NCI-H2029 (cell line): ENCODE measurements around the gene NSUN2.

Experiments
- DNase-seq: peaks from one replicate; lab custom pipeline; 2025; lab: John Stamatoyannopoulos, UW

The NSUN2 gene

DNA sequence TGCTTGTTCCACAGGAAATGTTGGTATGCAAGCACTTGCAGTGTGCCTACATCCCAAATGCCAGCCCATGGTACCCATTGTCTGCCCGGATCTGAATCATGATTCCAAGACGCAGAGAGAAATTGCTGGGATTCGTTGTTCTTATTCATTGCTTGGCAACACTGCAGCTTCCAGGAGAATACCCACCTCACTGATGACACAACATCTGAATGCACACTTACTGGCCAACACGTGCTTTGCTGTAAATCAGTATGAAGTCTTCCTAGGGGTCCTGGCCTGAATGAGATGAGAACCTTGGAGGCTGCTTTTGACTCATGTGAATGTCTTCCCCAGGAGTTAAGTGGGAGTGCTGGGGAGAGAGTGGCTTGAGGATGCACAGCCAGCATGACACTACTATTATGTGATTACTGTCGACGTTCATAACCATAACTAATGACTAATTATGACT is 12.0 kb upstream of the NSUN2 start:
- DNase-seq, result no peak

DNA sequence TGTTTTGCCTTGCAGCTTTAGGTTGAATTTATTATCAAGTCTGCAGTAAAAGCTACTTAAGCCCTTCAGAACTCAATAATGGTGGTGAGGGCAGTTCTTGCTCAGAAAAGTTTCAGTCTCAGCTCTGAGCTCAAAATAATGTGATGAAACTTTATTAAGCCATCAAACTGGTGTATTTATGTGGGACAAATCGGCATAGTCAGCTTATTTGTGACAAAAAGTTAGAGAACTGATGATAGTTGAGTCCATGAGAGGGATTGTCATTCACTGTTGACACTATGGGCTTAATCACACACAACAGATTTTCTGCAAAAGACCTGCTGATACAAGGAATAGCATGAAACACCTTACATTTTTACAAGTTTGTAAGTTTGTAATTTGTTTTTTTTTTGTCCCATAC is 9.8 kb upstream of the NSUN2 start:
- DNase-seq, result no peak

DNA sequence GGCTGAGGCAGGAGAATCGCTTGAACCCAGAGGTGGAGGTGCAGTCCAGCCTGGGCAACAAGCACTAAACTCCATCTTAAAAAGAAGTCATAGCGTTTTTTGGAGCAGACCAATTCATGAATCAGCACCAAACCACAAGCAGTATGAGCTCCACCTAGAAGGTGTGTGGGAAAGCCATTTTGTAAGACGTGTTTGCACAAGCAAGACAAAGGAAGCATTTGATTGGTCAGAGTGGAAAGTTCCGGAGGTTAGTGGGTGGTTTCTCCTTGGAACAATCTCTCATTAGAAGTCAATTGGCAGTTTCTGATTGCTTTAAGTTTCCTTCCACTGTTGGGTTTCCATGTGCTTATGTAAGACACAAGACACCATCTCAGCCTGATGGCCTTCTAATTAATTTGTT is 5.4 kb upstream of the NSUN2 start:
- DNase-seq, result no peak

DNA sequence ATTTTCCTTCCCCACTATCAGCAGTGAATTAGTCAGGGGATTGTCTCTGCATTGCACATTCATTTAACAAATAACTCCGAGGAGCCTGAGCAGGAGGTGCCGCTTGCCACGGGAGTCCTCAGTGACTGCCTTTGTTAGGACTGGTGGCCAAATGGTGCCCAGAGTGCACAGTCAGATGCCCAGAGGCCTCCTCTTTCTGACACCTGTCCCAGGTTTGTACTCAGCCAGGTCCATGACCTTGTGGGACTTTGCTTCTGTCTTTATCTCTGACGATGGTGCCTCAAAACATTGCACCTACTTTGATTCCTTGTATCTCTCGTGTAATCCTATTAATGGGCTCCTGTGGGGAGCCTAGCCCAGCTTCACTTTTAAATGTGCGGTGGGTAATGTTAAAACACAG is 4.7 kb upstream of the NSUN2 start:
- DNase-seq, result no peak

DNA sequence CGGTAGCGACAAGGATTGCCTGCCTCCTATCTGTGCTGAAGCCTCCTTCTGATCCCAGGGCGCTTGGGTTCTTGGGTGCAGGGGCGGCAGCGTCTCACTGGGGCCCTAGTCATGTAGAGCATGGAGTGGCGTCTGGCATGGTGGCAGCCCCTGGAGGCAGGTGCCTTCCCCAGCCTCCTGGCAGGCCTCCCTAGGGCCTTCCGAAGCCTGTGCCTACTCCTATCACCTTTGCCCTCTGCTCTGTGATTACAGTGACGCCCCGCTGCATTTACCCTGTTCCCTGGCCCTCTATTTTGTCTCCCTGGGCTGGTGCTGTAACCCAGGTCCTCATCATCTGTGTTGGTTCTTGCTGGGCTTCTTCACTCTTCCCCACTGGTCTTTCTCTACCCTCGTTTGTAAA is 4.2 kb upstream of the NSUN2 start:
- DNase-seq, result no peak

DNA sequence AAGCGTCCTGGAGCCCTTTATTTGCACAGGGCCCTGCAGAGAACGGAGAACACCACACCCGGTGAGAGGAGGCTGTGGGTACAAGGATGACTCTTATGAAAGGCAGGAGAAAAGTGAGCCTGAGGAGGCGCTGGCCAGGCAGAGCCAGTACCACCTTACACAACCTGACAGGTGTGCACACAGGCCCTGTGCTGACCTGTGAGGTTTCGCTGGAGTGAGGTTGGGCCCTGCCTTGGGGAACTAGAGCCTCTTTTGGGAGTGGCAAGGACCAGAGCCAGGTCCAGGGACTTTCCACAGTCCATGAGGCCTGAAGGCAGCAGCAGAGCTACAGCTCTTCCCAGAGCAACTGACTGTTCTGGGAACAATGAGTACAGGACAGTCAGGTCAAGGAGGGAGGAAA is 3.4 kb upstream of the NSUN2 start:
- DNase-seq, result peak; percentile 37

DNA sequence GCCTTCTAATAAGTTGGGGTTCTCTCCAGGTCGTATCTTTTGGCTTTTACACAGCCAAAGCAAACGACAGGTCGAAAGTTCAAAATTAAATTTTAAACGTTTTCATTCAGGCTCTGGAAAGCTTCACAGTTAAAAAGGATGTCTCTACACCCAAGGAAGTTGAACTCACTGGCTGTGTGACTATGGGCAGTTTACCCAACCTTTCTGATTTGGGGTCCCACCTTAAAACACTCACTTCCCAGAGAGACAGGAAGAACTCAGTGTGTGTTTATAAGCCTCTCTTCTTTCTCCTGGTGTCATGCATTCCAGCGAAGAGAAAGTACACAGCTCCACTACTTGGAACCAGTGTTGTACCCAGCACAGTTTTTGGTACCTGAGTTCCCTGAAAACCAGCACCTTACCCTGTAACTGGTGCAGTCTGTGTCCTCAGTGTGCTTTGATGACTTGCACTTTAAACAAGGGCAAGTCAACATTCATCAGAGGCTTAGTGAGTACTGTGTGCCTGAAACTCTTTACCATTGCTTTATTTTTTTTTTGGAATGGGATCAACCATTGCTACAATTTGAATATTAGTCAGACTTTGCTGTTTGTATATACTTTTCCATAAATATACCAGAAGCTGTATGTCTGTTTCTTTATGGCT is 2.1 kb upstream of the NSUN2 start:
- DNase-seq, result no peak

DNA sequence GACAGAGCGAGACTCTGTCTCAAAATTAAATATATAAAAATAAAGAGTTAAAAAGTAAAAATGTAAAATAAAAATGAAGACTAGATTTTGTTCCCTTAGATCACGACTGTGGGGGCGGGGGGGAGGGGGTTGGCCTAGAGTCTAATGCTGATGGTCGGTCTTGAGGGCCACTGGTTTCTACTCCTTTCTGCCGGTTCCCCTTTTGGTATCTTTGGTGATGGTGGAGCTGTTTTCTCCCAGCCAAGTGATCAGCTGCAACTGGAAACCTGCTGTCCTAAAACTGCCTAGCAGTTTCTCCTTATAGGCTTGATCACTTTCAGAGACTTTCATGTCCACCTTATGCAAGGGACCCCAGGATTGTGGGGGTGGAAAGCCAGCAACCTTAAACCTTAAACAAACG is 1.5 kb upstream of the NSUN2 start:
- no peak for DNase-seq

DNA sequence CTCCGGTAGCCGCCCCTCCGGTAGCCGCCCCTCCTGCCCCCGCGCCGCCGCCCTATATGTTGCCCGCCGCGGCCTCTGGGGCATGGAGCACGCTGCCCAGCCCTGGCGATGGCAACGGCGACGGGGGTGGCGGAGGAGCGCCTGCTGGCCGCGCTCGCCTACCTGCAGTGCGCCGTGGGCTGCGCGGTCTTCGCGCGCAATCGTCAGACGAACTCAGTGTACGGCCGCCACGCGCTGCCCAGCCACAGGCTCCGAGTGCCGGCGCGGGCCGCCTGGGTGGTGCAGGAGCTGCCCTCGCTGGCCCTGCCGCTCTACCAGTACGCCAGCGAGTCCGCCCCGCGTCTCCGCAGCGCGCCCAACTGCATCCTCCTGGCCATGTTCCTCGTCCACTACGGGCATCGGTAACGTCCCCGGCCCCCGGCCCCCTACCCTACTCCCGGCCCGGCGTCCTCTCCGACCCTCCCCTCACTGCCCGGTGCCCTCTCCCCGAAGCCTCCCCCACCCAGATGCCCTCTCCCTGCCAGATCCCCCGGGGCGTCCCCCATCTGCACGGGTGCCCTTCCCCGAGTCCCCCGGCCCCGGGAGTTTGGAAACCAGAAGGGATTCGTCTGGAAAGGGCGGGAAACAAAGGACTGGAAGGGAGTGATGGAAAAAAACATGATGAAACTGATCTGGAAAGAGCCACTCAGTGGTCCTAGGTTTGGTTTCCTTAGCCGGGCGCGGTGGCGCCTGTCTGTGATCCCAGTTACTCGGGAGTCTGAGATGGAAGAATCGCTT is 813 bp upstream of the NSUN2 start:
- peak; percentile 35 for DNase-seq

DNA sequence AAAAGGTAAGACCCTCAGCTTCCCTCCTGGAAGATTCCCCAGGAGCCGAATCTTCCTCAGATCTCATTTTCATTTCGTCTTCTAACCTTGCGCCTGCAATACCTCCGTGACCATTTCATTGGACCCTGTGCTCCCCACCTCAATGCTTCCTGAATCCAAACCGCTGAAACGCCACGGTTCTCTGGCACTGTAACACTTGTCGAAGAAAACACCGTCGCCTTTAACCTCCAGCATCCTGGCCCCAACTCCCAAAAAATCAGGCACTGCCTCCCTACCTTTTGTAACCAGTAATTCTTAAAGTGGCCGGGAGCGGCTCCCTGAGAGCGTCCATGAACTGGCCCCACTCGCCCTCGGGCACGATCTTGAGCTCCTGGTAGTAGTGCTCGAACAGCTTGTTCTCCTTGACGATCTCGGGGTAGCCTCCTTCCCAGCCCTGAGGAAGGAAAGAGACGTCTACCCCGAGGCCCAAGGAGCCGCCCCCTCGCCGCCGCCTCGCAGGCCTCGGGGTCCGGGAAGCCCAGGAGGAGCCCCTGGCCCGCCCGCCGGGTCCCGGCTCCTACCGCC is 438 bp downstream of the NSUN2 start:
- no peak for DNase-seq

DNA sequence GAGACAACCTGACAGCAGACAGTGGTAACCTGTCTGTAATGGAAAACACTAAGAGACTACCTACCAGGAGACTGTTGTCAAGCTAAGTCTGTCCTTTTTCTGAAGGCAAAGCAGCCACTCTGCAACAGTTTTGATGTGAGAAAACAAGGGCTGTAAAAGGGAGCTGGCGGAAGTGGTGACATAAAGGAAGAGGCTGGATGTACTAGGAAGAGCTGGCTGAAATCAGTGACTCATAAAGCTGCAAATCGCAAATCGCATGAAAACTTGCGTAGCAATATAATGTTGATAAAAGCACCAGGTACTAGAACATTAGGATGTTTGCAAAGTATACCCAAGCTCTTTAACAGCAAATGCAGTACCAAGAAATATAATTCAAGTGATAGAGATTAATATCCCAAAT is 1.4 kb downstream of the NSUN2 start:
- DNase-seq, result no peak

DNA sequence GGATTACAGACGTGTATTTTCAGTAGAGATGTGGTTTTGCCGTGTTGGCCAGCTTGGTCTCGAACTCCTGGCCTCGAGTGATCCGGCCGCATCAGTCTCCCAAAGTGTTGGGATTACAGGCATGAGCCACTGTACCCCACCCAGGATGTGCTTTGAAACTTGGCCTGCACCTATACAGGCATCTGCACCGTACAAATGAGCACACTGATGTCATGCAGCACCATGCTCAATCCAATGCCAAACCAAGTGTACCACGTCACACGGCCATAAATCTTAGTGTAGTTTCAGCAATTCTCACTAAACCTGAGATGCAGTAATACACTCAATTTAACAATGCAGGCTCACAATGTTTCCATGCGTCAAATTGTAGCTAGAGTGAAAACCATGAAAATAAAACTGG is 6.3 kb downstream of the NSUN2 start:
- DNase-seq, result no peak

DNA sequence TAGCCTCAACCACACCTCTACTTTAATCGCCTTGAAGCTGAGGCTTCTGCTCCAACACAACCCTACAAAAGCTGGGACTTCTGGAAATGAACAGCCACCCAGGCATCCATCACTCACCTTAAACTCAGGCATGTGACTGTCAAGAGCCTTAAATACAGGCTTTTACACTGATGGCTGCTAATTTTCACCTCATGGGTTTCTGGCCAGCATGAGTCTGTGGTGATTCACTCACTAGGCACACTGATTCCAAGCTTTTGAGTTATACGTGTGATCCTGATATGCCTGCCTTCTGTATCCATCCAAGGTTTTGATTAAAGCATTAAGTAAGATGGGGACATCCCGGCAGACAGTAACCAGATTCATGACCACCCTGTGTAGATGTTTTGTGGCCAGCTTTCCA is 8.9 kb downstream of the NSUN2 start:
- DNase-seq, result no peak

DNA sequence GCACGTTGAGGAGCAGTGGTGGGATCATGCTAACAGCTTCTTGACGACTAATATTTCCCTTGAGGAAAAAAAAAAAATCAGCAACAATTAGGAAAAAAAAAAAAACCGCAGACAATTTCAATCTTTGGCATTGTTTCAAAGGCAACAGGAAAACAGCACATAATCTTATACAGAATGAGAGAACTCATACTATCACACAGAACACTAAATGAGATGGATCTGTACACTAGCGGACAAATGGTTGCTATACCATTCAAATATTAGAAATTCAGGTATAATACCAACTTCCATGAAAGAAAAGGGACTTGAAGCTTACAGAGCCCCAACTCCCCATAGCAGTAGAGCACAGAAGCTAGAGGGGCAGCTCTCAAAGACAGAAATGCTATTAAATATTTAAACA is 9.6 kb downstream of the NSUN2 start:
- no peak for DNase-seq

DNA sequence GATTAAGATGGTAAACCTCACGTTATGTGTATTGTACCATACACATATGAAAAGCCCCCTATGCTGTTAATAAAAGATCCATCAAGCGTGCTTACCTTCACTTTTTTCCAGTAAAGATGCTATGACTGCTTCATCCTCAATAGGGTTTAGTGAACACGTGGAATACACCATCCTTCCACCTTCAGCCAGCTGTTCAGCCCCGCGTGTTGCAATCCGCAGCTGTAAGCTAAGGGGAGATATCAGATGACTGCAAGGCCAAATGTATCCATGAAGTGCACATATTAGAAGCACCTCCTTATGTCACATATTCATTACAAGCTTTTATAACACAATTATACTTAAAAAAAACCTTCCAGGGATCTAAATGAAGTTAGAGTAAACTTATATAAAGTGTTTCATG is 16.2 kb downstream of the NSUN2 start:
- DNase-seq, result no peak

DNA sequence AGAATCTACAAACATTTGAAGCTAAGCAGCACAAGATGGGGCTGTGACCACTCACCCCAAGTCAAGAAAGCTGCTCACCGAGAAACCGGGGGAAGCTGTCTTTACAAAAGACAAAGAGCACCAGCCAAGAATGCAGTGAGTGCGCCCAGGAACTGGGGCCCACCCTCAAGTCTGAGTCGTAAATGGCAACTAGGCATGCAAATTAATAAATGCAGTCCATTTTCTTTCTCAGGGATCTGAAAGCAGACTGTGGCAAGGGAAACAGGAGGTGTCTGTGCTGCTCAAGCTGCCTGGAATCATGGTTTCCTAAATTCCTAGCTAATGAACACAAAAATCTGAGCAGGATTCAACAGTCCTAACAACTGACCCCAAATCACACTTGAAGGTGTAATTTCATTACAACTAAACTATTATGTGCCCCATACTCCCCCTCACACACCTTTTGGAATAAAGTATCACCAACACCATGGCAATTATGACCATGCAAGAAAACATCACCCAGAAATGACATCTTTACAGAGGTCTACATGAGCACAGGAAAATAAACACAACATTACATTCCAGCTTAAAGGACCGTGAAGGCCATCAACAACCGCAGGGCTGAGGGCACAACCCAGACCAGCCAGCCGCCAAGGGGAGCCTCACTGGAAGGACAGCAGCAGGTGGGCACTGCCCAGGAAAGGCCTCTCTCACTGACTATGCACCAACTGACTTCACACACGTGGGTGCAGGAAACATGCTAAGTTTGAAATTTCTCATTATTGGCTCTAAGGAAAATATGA is 17.6 kb downstream of the NSUN2 start:
- no peak for DNase-seq

DNA sequence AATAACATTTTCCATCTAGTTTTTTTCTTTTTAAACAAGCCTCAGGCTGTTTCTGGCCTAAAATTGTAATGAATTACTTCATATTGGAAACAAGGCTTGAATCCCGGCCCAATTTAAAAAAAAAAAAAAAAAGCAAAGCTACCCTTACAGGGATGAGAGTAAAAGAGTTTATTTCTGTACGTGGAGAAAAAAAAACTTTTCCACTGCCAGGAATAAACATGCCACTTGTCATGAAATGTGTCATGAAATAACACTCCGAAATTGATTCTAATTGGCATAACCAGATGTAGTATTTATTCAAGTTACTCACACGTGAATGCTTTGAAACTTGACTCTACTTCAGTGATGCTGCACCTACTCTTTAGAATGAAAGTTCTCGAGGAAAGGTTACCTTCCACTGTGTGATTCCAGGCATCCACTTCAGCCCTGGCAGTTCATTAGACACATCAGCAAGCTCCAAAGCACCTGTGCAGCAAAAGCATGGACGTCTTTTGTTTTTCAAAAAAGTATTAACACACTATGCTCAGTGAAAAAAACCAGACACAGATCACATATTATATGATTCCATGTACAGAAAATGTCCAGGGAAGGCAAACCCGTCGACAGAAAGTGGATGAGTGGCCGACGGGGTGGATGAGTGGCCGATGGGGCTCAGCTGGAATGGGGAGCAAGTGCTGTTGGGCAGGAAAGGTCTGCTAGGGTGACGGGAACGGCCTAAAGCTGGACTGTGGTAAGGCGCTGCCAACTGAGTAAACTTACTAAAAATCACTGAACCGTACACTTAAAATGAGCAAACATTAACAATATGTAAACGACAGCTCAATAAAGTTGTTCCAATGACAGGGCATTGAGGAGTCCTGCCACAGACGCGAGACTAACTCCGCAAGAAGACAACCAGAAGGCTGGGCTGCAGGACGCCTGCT is 21.2 kb downstream of the NSUN2 start:
- DNase-seq, result peak; percentile 67

DNA sequence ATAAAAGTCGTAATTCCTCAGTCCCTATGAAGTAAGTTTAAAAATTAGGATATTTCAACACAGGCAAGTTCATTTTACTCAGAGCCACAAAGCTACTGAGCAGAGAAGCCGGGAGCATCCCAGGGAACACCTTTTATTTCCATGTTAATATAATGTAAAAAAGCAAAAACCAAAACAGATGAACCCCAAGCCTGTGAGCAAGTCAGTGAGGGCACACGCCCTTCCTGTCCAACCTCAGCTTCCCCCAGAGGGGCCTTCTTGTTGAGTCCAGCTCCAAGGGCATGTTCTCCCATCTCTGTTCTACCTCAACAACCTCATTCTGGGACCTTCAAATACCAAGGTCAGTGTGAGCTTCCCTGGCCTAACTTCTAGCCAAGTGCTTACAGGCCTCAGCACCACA is 24.8 kb downstream of the NSUN2 start:
- DNase-seq, result no peak

DNA sequence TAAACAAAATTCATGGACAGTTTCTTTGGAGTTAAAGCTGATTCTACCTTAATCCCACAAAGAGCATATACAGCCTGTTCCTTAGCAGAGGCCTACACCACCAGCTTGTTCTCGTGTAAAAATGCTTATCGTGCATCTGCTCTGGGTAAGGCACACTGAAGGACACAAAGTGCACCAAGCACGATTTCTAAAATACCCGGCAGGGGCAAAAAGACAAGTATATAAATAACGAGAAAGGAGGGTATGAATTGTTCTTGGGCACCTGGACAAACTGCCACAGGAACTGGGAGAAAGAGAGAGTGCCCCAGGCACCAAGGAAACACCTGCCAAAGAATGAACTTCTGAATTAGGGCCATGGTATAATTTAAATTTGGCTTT is 25.3 kb downstream of the NSUN2 start:
- no peak for DNase-seq

DNA sequence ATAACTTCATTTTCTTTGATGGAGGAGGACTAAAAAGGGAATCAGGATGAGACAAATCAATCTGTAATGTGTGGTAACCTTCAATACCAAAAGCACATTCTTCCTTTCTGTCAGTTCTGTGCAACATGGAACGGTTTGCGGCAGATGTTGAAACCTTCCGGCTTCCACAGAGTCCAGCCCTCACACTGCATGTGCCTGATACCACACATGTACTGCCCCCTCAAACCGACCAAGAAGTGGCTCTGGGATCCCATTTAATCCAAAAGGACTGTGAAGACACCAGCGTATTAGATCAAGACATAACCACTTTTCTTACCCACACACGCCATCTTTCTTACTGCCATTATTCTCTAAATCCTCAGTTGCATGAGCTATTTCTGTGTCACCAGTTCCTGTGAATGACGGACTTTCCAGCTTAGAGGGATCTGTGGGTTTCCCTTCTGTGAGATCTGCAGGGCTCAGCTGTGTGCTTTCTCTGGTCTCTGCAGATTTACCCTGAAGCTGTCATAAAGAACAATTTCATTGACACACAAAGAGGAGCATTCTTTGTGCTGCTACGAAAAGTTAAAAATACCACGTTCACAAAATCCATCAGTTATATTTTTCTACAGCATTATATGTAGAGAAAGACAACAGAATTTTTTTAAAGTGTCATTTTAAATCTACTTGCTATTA is 25.8 kb downstream of the NSUN2 start:
- DNase-seq, result no peak

DNA sequence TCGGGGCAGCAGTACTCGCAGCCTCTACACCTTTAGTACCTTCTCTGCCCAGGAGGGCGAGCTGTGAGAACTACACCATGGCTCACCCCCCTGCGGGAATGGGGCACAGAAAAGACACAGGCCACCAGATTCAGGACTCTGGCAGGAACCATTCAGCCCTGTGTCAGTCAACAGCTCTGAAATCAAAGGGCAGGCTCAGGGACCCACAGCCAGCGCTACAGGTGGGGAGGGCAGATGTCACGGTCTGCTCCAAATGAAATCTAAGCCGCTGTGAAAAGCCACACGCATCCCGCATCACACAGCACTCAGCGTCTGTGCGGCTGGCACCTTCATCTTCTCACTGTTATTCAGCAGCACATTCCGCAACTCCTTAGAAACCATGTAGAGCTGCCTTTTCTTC is 27.9 kb downstream of the NSUN2 start:
- DNase-seq, result no peak
